Measurements from ENCODE around the gene INSR.
"Not testable (repeated sequence)": the region's sequence is repeated elsewhere in the genome, so short reads cannot be mapped to it uniquely, and the experiment has no call there.

INSR gene

GRCh38 chr19:7209597-7210325 lies 84.5 kb downstream of the INSR start:
- not testable (repeated sequence) for H3K4me3 ChIP-seq (ENCODE audit: insufficient read depth in 1 of 2, low read depth in 1 of 2, low read length in 2 of 2); H3K4me2 ChIP-seq (ENCODE audit: low read length, poor library complexity, severe bottlenecking); DNase-seq; H2BK15ac ChIP-seq (ENCODE audit: low read depth, poor library complexity, severe bottlenecking); H3K18ac ChIP-seq (ENCODE audit: low read depth in 1 of 2, low read length in 2 of 2); H3K79me1 ChIP-seq (replicated peaks; ENCODE audit: low read length, poor library complexity, severe bottlenecking); H2BK5ac ChIP-seq (ENCODE audit: low read depth, low read length, poor library complexity, severe bottlenecking); H3K4ac ChIP-seq (ENCODE audit: low read depth in 1 of 2, low read length in 2 of 2); H3K4me1 ChIP-seq (ENCODE audit: control insufficient read depth, insufficient read depth, low read depth, low read length); H2BK12ac ChIP-seq (ENCODE audit: low read length in 2 of 2); H2AFZ ChIP-seq (ENCODE audit: low read depth, low read length); H4K8ac ChIP-seq (ENCODE audit: low read length); H2BK120ac ChIP-seq (ENCODE audit: low read depth, low read length); H3K9ac ChIP-seq (ENCODE audit: low read length); H4K91ac ChIP-seq (ENCODE audit: low read length); H2AK5ac ChIP-seq (ENCODE audit: low read length, severe bottlenecking); H3K27ac ChIP-seq (ENCODE audit: low read length, poor library complexity, severe bottlenecking); H3K9me3 ChIP-seq (ENCODE audit: control insufficient read depth, low read length); H3K23ac ChIP-seq (ENCODE audit: low read length in 2 of 2); H3K14ac ChIP-seq (ENCODE audit: low read length in 2 of 2); H3K36me3 ChIP-seq (ENCODE audit: control insufficient read depth in 1 of 2, insufficient read depth in 2 of 2, low read depth in 1 of 2, low read length in 2 of 2)
- H3K27me3 ChIP-seq (ENCODE audit: control insufficient read depth in 1 of 2, insufficient read depth in 1 of 2, low read length in 2 of 2), result peaks cover 0 to 10% of the 10 kb centered on the region in 2 experiments
- 86% methylated on average over 7 of the region's 15 CpGs for WGBS

GRCh38 chr19:7209036-7209435 lies 85.2 kb downstream of the INSR start:
- not testable (repeated sequence) for H3K4ac ChIP-seq (ENCODE audit: low read depth in 1 of 2, low read length in 2 of 2); H3K14ac ChIP-seq (ENCODE audit: low read length in 2 of 2); H3K27me3 ChIP-seq (ENCODE audit: control insufficient read depth in 1 of 2, insufficient read depth in 1 of 2, low read length in 2 of 2); H3K4me2 ChIP-seq (ENCODE audit: low read length, poor library complexity, severe bottlenecking); H3K4me1 ChIP-seq (ENCODE audit: control insufficient read depth, insufficient read depth, low read depth, low read length); H3K23ac ChIP-seq (ENCODE audit: low read length in 2 of 2); H3K36me3 ChIP-seq (ENCODE audit: control insufficient read depth in 1 of 2, insufficient read depth in 2 of 2, low read depth in 1 of 2, low read length in 2 of 2); H3K9me3 ChIP-seq (ENCODE audit: control insufficient read depth, low read length); H2BK12ac ChIP-seq (ENCODE audit: low read length in 2 of 2); H4K91ac ChIP-seq (ENCODE audit: low read length); H2AK5ac ChIP-seq (ENCODE audit: low read length, severe bottlenecking); H3K4me3 ChIP-seq (ENCODE audit: insufficient read depth in 1 of 2, low read depth in 1 of 2, low read length in 2 of 2); H2BK15ac ChIP-seq (ENCODE audit: low read depth, poor library complexity, severe bottlenecking); H3K9ac ChIP-seq (ENCODE audit: low read length); H3K79me1 ChIP-seq (replicated peaks; ENCODE audit: low read length, poor library complexity, severe bottlenecking); H2BK5ac ChIP-seq (ENCODE audit: low read depth, low read length, poor library complexity, severe bottlenecking); H4K8ac ChIP-seq (ENCODE audit: low read length); H2AFZ ChIP-seq (ENCODE audit: low read depth, low read length); H2BK120ac ChIP-seq (ENCODE audit: low read depth, low read length); H3K18ac ChIP-seq (ENCODE audit: low read depth in 1 of 2, low read length in 2 of 2); H3K27ac ChIP-seq (ENCODE audit: low read length, poor library complexity, severe bottlenecking); DNase-seq
- WGBS, result 88% methylated on average over 2 of the region's 3 CpGs

GRCh38 chr19:7203332-7203731 lies 90.9 kb downstream of the INSR start:
- peaks cover 0 to 9% of the 10 kb centered on the region in 2 experiments for H3K27me3 ChIP-seq (ENCODE audit: control insufficient read depth in 1 of 2, insufficient read depth in 1 of 2, low read length in 2 of 2)
- no peaks in the 10 kb centered on the region for H3K36me3 ChIP-seq (ENCODE audit: control insufficient read depth in 1 of 2, insufficient read depth in 2 of 2, low read depth in 1 of 2, low read length in 2 of 2)
- no peak overlapping the region for H2BK15ac ChIP-seq (ENCODE audit: low read depth, poor library complexity, severe bottlenecking)
- no peak overlapping the region for H3K9ac ChIP-seq (ENCODE audit: low read length)
- peaks cover 2% of the 10 kb centered on the region for H3K79me1 ChIP-seq (replicated peaks; ENCODE audit: low read length, poor library complexity, severe bottlenecking)
- H3K23ac ChIP-seq (ENCODE audit: low read length in 2 of 2), result no peak overlapping the region
- no peak for DNase-seq
- H3K4me1 ChIP-seq (ENCODE audit: control insufficient read depth, insufficient read depth, low read depth, low read length), result peaks cover 4% of the 10 kb centered on the region
- 85% methylated on average over 12 of the region's 12 CpGs for WGBS
- no peak overlapping the region for H2AFZ ChIP-seq (ENCODE audit: low read depth, low read length)
- H4K91ac ChIP-seq (ENCODE audit: low read length), result no peak overlapping the region
- no peak overlapping the region for H2AK5ac ChIP-seq (ENCODE audit: low read length, severe bottlenecking)
- H3K4me3 ChIP-seq (ENCODE audit: insufficient read depth in 1 of 2, low read depth in 1 of 2, low read length in 2 of 2), result no peak overlapping the region
- no peaks in the 10 kb centered on the region for H3K9me3 ChIP-seq (ENCODE audit: control insufficient read depth, low read length)
- H3K4ac ChIP-seq (ENCODE audit: low read depth in 1 of 2, low read length in 2 of 2), result no peak overlapping the region
- H2BK5ac ChIP-seq (ENCODE audit: low read depth, low read length, poor library complexity, severe bottlenecking), result no peak overlapping the region
- H3K14ac ChIP-seq (ENCODE audit: low read length in 2 of 2), result no peak overlapping the region
- no peak overlapping the region for H2BK12ac ChIP-seq (ENCODE audit: low read length in 2 of 2)
- H3K18ac ChIP-seq (ENCODE audit: low read depth in 1 of 2, low read length in 2 of 2), result no peak overlapping the region
- no peak overlapping the region for H3K27ac ChIP-seq (ENCODE audit: low read length, poor library complexity, severe bottlenecking)
- H4K8ac ChIP-seq (ENCODE audit: low read length), result no peak overlapping the region
- H2BK120ac ChIP-seq (ENCODE audit: low read depth, low read length), result no peak overlapping the region
- H3K4me2 ChIP-seq (ENCODE audit: low read length, poor library complexity, severe bottlenecking), result no peak overlapping the region

- Histone ChIP-seq H3K79me1 (replicated peaks; ENCODE audit: low read length, poor library complexity, severe bottlenecking) (peaks cover 2% of the 10 kb centered on the region), H3K27me3 (ENCODE audit: control insufficient read depth in 1 of 2, insufficient read depth in 1 of 2, low read length in 2 of 2) (peaks cover 0 to 9% of the 10 kb centered on the region in 2 experiments), H3K23ac (ENCODE audit: low read length in 2 of 2) (no peak overlapping the region), H3K18ac (ENCODE audit: low read depth in 1 of 2, low read length in 2 of 2) (no peak overlapping the region), H2BK12ac (ENCODE audit: low read length in 2 of 2) (no peak overlapping the region), H2BK15ac (ENCODE audit: low read depth, poor library complexity, severe bottlenecking) (no peak overlapping the region), H3K4ac (ENCODE audit: low read depth in 1 of 2, low read length in 2 of 2) (no peak overlapping the region), H3K14ac (ENCODE audit: low read length in 2 of 2) (no peak overlapping the region), H4K91ac (ENCODE audit: low read length) (no peak overlapping the region), H2BK5ac (ENCODE audit: low read depth, low read length, poor library complexity, severe bottlenecking) (no peak overlapping the region), H3K9me3 (ENCODE audit: control insufficient read depth, low read length) (no peaks in the 10 kb centered on the region), H3K36me3 (ENCODE audit: control insufficient read depth in 1 of 2, insufficient read depth in 2 of 2, low read depth in 1 of 2, low read length in 2 of 2) (no peaks in the 10 kb centered on the region), H2AK5ac (ENCODE audit: low read length, severe bottlenecking) (no peak overlapping the region), H3K4me3 (ENCODE audit: insufficient read depth in 1 of 2, low read depth in 1 of 2, low read length in 2 of 2) (no peak overlapping the region), H3K4me2 (ENCODE audit: low read length, poor library complexity, severe bottlenecking) (no peak overlapping the region), H2AFZ (ENCODE audit: low read depth, low read length) (no peak overlapping the region), H3K4me1 (ENCODE audit: control insufficient read depth, insufficient read depth, low read depth, low read length) (peaks cover 6% of the 10 kb centered on the region), H4K8ac (ENCODE audit: low read length) (no peak overlapping the region), H3K9ac (ENCODE audit: low read length) (no peak overlapping the region), H3K27ac (ENCODE audit: low read length, poor library complexity, severe bottlenecking) (no peak overlapping the region), H2BK120ac (ENCODE audit: low read depth, low read length) (no peak overlapping the region)
- 93% methylated on average over 1 of the region's 2 CpGs for WGBS
- no peak for DNase-seq
Observed at GRCh38 chr19:7202888-7203287, 91.3 kb downstream of the INSR start.

All from mesenchymal stem cell (in vitro differentiated cells and primary cell).